Measurements from ENCODE around the gene ESPL1. TPM values are rescaled to one million over a fixed set of nuclear protein-coding genes. Genes with fewer than 3 reads are reported as not detected.
A peak's percentile ranks its signal among the peaks of the same experiment; 100 is the strongest.

The ESPL1 gene
- total RNA-seq, 3 donors from 2014 or later = 19.9 to 21.9 (median 20.0) TPM

GRCh38 chr12:53236443-53237111 lies 31.5 kb upstream of the ESPL1 start:
- Mint-ChIP-seq H3K9me3 (no peaks in the 10 kb centered on the region), H3K4me1 (ENCODE audit: low read depth) (peaks cover 49% of the 10 kb centered on the region), H3K36me3 (ENCODE audit: insufficient read depth) (no peaks in the 10 kb centered on the region), H3K27me3 (ENCODE audit: low read depth) (no peaks in the 10 kb centered on the region), H3K4me3 (peak overlapping the region; percentile 23)
- peak; percentile 6 to 9 for ATAC-seq
- peak; percentile 39 for DNase-seq

- DNase-seq (no peak), ATAC-seq (no peak)
- H3K4me3 Mint-ChIP-seq = no peak overlapping the region
- H3K9me3 Mint-ChIP-seq = no peaks in the 10 kb centered on the region
- peaks cover 31% of the 10 kb centered on the region for H3K4me1 Mint-ChIP-seq (ENCODE audit: low read depth)
- H3K36me3 Mint-ChIP-seq (ENCODE audit: insufficient read depth) = no peaks in the 10 kb centered on the region
- H3K27me3 Mint-ChIP-seq (ENCODE audit: low read depth) = peaks cover 3% of the 10 kb centered on the region
Measured at GRCh38 chr12:53239643-53240258, 28.3 kb upstream of the ESPL1 start.

- Mint-ChIP-seq H3K9me3 (no peaks in the 10 kb centered on the region), H3K4me1 (ENCODE audit: low read depth) (peaks cover 12% of the 10 kb centered on the region), H3K27me3 (ENCODE audit: low read depth) (peaks cover 3% of the 10 kb centered on the region), H3K36me3 (ENCODE audit: insufficient read depth) (no peaks in the 10 kb centered on the region), H3K4me3 (no peak overlapping the region)
- ATAC-seq (no peak), DNase-seq (no peak)
Measured at GRCh38 chr12:53241623-53242412, 26.3 kb upstream of the ESPL1 start.

DNA sequence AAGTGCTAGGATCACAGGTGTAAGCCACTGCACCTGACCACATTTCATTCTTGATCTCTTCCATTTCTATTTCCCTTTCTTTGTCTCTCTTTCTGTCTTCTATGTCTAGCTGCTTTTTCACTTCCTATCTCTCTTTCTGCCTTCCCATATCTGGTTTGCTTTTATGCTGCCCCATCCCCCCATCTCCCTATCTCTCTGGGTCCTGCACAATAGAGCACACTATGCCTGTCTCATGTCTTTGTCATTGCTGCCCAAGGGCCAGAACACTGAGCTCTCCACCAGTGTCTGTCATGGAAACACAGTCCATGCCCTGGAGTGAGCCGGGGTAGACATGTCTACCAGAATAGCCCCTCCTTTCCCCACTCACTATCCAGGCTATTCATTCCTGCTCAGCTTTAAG lies 23.8 kb upstream of the ESPL1 start:
- Mint-ChIP-seq H3K36me3 (ENCODE audit: insufficient read depth) (no peaks in the 10 kb centered on the region), H3K4me1 (ENCODE audit: low read depth) (peaks cover 2% of the 10 kb centered on the region), H3K9me3 (no peaks in the 10 kb centered on the region), H3K4me3 (no peak overlapping the region), H3K27me3 (ENCODE audit: low read depth) (peaks cover 3% of the 10 kb centered on the region)
- DNase-seq (no peak), ATAC-seq (no peak)

GRCh38 chr12:53245286-53245685 lies 22.8 kb upstream of the ESPL1 start:
- no peaks in the 10 kb centered on the region for H3K36me3 Mint-ChIP-seq (ENCODE audit: insufficient read depth)
- H3K4me1 Mint-ChIP-seq (ENCODE audit: low read depth) = peaks cover 2% of the 10 kb centered on the region
- DNase-seq (no peak), ATAC-seq (no peak)
- H3K27me3 Mint-ChIP-seq (ENCODE audit: low read depth) = peaks cover 3% of the 10 kb centered on the region
- H3K9me3 Mint-ChIP-seq = no peaks in the 10 kb centered on the region
- H3K4me3 Mint-ChIP-seq = no peak overlapping the region

DNA sequence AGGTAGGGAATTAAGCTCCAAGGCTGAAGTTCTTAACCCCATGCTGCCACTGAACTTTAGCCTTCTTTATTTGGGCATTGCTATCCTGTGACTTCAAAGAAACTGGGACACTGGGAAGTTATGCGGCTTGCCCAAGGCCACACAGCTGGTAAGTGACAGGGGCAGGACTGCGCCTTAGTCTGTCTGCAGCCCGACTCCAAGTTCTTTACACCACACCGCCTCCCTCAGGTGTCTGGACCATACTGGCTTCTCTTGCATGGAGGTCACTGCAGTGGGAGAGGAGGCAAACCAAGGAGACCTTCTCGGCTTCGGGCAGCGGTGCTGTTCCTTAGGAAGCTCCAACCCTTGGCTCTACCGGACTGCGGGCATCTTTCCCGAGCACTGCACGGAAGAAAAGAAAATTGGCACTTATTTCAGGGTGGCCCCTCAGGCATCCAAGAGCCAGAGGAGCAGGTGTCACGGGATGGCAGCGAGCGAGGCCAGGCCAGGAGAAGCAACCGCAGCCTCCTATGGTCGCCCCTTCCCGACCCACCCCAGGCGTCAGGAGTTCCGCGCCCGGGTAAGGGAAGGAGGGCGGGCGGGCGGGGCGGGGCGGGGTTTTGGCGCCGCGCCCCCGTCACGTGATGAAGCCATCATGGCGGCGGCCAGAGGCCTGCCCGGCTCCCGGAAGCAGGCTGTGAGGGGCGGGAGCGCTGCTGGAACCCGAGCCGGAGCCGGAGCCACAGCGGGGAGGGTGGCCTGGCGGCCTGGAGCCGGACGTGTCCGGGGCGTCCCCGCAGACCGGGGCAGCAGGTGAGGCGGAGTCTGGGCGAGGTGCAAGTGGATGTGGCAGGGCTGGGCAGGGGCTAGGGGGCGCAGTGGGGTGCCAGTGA lies 16.4 kb upstream of the ESPL1 start:
- Mint-ChIP-seq H3K36me3 (ENCODE audit: insufficient read depth) (peaks cover 3% of the 10 kb centered on the region), H3K4me1 (ENCODE audit: low read depth) (peaks cover 44% of the 10 kb centered on the region), H3K4me3 (peak overlapping the region; percentile 97), H3K9me3 (no peaks in the 10 kb centered on the region), H3K27me3 (ENCODE audit: low read depth) (no peaks in the 10 kb centered on the region)
- ATAC-seq (peak; percentile 92 to 94), DNase-seq (peak; percentile 60)

DNA sequence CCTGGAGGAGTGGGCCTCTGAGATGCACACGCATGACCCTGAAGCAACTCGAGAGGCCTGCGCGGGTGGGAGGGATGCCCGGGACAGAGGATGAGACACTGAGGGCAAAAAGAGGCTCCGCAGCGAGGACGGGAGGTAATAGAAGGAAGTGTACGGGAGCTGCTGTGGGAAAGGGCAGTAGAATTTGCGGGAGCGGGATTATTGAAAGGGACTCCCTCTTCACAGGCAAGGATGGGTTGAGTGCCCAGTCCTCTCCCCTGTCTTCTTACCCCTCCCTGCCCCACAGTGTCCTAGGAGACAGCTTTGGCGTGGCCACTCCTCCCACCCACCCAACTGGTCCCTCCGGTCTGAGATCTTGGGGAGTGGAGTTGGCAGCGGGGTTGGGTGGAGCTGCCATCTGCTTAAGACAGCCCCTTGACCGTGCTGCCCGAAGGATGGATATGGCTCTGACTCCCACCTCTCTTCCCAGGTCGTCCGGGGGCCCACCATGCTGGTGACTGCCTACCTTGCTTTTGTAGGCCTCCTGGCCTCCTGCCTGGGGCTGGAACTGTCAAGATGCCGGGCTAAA lies 15.7 kb upstream of the ESPL1 start:
- Mint-ChIP-seq H3K27me3 (ENCODE audit: low read depth) (no peaks in the 10 kb centered on the region), H3K9me3 (no peaks in the 10 kb centered on the region), H3K4me3 (peak overlapping the region; percentile 97), H3K4me1 (ENCODE audit: low read depth) (peaks cover 44% of the 10 kb centered on the region), H3K36me3 (ENCODE audit: insufficient read depth) (peaks cover 3% of the 10 kb centered on the region)
- ATAC-seq = peak; percentile 13 to 18
- no peak for DNase-seq

- Mint-ChIP-seq H3K27me3 (ENCODE audit: low read depth) (no peaks in the 10 kb centered on the region), H3K4me3 (peak overlapping the region; percentile 97), H3K4me1 (ENCODE audit: low read depth) (peaks cover 44% of the 10 kb centered on the region), H3K9me3 (no peaks in the 10 kb centered on the region), H3K36me3 (ENCODE audit: insufficient read depth) (peaks cover 3% of the 10 kb centered on the region)
- no peak for DNase-seq
- no peak for ATAC-seq
Measured at GRCh38 chr12:53253298-53253697, 14.8 kb upstream of the ESPL1 start.

GRCh38 chr12:53254816-53255545 lies 13.1 kb upstream of the ESPL1 start:
- peaks cover 3% of the 10 kb centered on the region for H3K36me3 Mint-ChIP-seq (ENCODE audit: insufficient read depth)
- peaks cover 48% of the 10 kb centered on the region for H3K4me1 Mint-ChIP-seq (ENCODE audit: low read depth)
- ATAC-seq (no peak), DNase-seq (no peak)
- no peaks in the 10 kb centered on the region for H3K27me3 Mint-ChIP-seq (ENCODE audit: low read depth)
- H3K4me3 Mint-ChIP-seq = no peak overlapping the region
- no peaks in the 10 kb centered on the region for H3K9me3 Mint-ChIP-seq

DNA sequence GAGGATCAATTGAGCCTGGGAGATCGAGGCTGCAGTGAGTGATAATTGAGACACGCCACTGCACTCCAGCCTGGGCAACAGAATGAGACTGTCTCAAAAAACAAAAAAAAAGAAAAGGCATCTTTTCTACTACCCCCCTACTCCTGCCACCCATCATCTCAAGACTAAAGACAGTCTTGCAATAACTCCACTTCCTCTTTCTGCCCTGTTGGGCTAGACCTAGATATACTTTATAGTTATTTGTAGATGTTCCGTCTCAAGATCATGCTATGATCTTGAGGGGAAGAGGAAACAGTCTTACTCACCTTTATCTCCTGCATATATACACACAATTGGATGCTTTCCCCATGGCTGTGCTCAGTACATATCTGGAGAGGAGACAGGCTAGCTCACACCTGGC lies 12.1 kb upstream of the ESPL1 start:
- peaks cover 46% of the 10 kb centered on the region for H3K4me1 Mint-ChIP-seq (ENCODE audit: low read depth)
- DNase-seq = no peak
- H3K36me3 Mint-ChIP-seq (ENCODE audit: insufficient read depth) = peaks cover 3% of the 10 kb centered on the region
- H3K4me3 Mint-ChIP-seq = peak overlapping the region; percentile 16
- H3K27me3 Mint-ChIP-seq (ENCODE audit: low read depth) = no peaks in the 10 kb centered on the region
- no peak for ATAC-seq
- no peaks in the 10 kb centered on the region for H3K9me3 Mint-ChIP-seq

DNA sequence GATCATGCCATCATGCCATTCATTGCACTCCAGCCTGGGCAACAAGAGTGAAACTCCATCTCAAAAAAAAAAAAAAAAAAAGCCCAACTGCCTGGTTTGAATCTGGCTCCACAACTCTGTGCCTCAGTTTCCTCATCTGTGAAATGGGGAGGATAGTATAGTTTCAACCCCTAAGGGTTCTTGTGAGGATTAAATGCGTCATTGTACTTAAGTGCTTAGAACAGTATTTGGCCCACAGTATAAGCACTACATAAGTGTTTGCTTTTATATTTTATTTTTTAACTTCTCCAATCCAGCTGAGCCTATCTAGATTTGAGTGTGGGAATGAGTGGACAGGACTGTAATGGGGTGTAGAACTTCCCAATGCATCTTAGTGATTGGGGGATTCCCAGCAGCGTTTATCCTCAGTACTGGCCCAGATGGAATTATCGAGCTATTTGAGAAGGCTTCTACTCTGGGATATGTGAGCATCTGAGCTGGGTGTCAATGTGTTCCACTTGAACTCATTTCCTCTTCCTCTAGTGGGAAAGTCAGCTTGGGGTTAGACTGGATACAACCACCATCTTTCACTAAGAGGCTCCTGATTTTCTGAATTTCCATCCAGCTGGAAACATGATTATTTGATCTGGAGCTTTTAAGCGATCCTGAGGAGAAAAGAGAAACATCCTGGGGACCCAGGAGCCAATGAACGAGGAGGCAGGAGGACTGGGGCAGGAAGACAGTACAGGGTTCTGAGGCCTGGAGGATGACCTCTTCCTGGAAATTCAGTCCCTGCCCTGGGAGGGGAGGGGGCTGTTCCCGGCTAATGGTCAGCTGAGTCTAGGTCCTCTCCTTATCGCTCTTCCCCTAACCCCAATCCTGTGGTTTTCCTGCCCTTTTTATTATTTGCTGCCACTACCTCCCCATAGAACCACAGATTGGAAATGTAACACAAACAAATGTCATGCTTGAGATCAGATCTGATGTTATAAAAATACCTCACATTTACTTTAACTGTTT lies 9.3 kb upstream of the ESPL1 start:
- no peaks in the 10 kb centered on the region for H3K9me3 Mint-ChIP-seq
- no peak for DNase-seq
- no peak overlapping the region for H3K4me3 Mint-ChIP-seq
- no peaks in the 10 kb centered on the region for H3K27me3 Mint-ChIP-seq (ENCODE audit: low read depth)
- peaks cover 3% of the 10 kb centered on the region for H3K36me3 Mint-ChIP-seq (ENCODE audit: insufficient read depth)
- no peak for ATAC-seq
- H3K4me1 Mint-ChIP-seq (ENCODE audit: low read depth) = peaks cover 25% of the 10 kb centered on the region

DNA sequence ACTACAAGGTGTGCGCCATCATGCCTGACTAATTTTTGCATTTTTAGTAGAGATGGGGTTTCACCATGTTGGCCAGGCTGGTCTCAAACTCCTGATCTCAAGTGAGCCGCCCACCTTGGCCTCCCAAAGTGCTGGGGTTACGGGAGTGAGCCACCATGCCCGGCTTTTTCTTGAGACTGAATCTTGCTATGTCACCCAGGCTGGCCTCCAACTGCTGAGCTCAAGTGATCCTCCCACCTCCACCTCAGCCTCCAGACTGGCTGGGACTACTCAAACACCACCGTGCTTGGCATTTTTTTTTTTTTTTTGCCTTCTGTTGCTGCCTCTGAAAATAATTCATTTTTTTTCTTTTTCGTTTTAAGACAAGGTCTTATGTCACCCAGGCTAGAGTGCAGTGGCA lies 8.2 kb upstream of the ESPL1 start:
- Mint-ChIP-seq H3K4me3 (no peak overlapping the region), H3K4me1 (ENCODE audit: low read depth) (peaks cover 17% of the 10 kb centered on the region), H3K9me3 (no peaks in the 10 kb centered on the region), H3K27me3 (ENCODE audit: low read depth) (no peaks in the 10 kb centered on the region), H3K36me3 (ENCODE audit: insufficient read depth) (no peaks in the 10 kb centered on the region)
- no peak for DNase-seq
- no peak for ATAC-seq

Data from activated T-cell treated with anti-CD3 and anti-CD28 coated beads, Interleukin-2, amount 50 U/mL, for 4 hours (primary cell).